GM19035 (cell line): ENCODE measurements around the gene IL17RD.
A peak's percentile ranks its signal among the peaks of the same experiment; 100 is the strongest.

Experiments
- ATAC-seq: cut with Tn5 transposase; IDR thresholded peaks from one replicate; pipeline ENCODE4 v1.9.1; 2021; ENCODE audit not compliant: unreplicated experiment

Gene IL17RD

DNA sequence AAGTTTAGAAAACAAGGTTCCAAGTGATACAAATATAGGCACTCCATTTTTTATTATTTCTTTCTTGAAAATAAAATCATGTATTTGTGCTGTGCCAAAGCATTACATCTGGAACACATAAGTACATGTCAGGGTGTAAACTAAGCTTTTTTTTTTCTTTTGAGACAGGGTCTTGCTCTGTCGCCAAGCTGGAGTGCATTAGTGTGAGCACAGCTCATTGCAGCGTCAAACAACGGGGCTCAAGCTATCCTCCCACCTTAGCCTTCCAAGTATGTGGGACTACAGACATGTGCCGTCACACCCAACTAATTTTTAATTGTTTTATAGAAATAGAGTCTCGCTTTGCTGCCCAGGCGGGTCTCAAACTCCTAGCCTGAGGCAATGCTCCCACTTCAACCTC lies 95.7 kb downstream of the IL17RD start:
- no peak for ATAC-seq

GRCh38 chr3:57068437-57069089 lies 96.6 kb downstream of the IL17RD start:
- ATAC-seq = peak; percentile 99

DNA sequence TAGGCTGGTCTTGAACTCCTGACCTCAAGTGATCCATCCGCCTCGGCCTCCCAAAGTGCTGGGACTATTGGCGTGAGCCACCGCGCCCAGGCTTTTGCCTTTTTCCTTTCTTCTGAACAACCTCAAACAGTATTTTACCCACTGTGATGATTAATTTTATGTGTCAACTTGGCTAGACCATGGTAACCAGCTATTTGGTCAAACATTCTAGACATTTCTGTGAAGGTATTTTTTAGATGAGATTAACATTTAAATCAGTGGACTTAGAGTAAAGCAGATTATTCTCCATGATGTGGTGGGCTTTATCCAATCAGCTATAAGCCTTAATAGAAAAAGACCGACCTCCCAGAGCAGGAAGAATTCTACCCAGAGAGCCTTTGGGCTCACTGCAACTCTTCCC lies 98.7 kb downstream of the IL17RD start:
- no peak for ATAC-seq

DNA sequence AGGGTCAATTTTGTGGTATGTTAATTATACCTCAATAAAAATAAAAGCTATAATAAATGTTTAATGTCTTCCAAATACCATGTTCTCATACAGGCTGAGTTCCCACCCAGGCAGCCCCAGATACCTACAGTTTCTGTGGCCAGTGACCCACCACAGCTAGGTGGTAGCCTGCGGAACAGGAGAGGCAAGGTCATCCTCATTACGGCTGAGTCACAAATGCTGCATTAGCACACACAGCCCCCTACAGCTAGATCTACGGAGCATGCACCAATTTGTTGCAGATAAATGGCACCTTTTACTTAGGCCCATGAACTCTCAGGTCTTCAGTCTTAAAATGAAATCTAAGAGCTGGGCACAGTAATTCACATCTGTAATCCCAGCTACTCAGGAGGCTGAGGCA lies 99.6 kb downstream of the IL17RD start:
- ATAC-seq = no peak

DNA sequence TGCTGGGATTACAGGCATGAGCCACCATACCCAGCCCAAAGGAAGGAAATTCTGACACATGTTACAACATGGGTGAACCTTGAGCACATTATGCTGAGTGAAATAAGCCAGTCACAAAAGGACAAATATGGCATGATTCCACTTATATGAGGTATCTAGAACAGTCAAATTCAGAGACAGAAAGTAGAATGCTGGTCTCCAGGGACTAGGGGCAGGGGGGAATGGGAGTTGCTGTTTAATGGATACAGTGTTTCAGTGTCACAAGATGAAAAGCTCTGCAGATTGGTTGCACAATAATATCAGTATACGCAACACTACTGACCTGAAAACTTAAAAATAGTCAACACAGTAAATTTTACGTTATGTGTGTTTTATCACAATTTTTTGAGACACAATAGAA lies 100.6 kb downstream of the IL17RD start:
- ATAC-seq = no peak

DNA sequence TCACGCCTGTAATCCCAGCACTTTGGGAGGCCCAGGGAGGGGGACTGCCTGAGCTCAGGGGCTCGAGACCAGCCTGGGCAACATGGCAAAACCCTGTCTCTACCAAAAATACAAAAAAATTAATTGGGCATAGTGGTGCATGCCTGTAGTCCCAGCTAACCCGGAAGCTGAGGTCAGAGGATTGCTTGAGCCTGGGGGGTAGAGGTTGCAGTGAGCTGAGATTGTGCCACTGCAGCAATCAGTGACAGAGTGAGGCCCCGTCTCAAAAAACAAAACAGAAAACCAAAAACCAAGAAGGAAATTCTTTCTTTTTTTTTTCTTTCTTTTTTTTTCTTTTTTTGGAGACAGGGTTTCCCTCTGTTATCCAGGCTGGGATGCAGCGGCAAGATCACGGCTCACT lies 101.2 kb downstream of the IL17RD start:
- no peak for ATAC-seq

DNA sequence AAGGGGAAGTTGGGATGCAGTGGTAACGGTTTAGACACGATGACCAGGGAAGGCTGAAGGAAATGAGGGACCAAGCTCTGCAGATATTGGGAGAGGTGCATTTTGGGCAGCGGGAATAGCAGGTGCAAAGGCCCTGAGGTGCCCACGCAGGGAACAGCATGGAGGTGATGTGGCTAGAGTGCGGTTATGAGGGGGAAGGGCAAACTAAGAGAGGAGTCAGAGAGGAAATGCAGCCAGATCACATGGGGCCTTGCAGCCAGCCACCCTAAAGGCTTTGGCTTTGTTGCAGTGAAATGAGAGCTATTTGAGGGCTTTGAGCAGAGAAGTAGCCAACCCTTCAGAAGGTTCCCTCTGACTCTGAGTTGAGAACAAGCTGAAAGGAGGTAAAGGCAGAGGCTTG lies 102.1 kb downstream of the IL17RD start:
- no peak for ATAC-seq

- no peak for ATAC-seq
These were observed 103.0 kb downstream of the IL17RD start for GRCh38 chr3:57062101-57062631.

DNA sequence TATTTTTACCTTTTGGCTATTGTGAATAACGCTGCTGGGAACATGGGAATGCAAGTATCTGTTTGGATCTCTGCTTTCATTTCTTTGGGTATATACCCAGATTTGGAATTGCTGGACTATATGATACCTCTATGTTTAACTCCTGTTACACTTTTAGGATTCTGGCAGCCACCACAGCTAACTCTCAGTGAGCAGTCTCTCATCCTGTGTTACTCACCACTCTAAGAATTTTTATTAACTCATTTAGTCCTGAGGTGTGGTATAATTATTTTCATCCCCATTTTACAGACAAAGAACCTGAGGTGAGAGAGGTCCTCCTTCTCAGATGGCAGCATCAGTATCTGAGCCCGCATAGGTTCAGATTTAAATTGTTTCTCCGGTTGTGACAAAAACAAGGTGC lies 103.6 kb downstream of the IL17RD start:
- ATAC-seq = no peak

GRCh38 chr3:57060089-57060821 lies 104.9 kb downstream of the IL17RD start, which contains the start of gene SPATA12:
SPATA12 (plus strand) TSS chr3:57060664; CDS start chr3:57073695, 13,031 bp downstream.
- no peak for ATAC-seq

- ATAC-seq = no peak
These were observed 105.7 kb downstream of the IL17RD start for GRCh38 chr3:57059411-57059810.

- no peak for ATAC-seq
These were observed 107.8 kb downstream of the IL17RD start for GRCh38 chr3:57057351-57057750.

- no peak for ATAC-seq
These were observed 112.0 kb downstream of the IL17RD start for GRCh38 chr3:57053122-57053521.

DNA sequence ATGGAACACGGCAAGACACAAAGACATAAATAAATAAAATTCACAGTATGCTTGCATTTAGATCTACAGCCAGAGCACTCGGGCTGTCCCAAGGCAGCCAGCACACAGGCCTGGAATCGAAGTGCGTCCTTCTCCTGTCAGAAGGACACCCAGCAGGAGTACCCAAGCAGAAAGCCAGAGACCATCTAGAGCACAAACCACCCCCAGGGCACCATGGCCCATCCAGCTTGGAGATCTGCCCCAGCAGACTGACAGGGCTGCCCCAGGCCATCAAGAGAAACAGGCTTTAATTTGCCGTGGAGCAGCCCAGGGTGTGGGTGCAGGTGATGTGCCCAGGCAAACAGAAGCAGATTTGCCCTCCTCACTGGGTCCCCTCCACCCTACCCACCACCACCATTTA lies 112.5 kb downstream of the IL17RD start:
- ATAC-seq = no peak

- ATAC-seq = no peak
These were observed 116.4 kb downstream of the IL17RD start for GRCh38 chr3:57048728-57049127.

- no peak for ATAC-seq
These were observed 117.0 kb downstream of the IL17RD start for GRCh38 chr3:57048052-57048671.

DNA sequence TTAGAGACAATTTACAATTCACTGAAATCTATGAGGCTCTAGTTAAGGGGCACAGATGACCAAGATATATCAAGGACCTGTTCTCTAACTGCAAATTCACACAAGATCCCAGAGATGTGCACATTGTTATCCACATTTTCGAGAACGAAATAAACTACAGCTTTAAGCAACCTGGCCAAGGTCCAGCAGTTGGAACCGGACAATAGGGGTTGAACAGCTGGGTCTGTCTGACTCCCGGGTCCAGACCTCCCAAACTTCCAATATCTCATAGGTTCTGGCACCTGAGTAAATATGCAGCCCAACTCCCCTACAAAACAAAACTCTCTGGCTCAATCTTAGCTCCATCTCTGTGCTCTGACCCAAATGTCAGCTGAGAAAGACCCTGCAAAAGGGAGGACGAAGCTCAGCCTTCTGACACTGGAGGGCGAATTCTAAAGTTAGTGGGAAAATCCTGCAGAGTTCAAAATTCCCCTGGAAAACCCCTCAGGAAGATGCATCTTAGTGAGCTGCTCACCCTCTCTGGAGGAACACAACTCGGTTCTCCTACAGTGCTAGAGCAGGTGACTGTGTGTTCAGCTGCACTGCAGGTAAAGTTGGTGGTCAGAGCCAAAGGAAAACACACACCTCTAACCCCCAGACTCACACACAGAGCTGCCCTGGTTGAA lies 118.9 kb downstream of the IL17RD start:
- no peak for ATAC-seq

DNA sequence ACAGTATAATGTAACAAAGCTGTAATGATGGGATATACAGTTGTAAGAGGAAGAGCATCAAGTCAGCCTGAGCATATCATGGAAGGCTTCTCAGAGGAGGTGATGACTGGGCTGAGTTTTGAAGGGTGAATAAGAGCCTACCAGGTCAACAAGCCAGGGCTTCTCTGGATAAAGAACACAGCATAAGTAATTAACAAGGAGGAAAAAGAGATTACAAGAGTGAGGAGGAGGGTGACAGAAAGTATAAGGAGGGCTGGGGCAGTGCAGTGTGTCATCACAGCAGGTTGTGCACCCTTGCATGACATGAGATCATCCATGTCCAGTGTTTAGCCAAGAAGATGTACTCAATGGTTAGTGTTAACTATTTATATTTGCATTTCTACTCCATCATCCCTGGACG lies 121.6 kb downstream of the IL17RD start:
- no peak for ATAC-seq

GRCh38 chr3:57041674-57042073 lies 123.5 kb downstream of the IL17RD start:
- ATAC-seq = no peak
